Measurements from ENCODE around the gene ALKBH7. TPM values are rescaled to one million over a fixed set of nuclear protein-coding genes. Genes with fewer than 3 reads are reported as not detected.

Gene ALKBH7
- total and polyA plus RNA-seq, 10 of the 15 experiments (the other 5 are each of a cell fraction or from before 2014, with no cell fraction given): 0.31 to 82.5 (median 37.6) TPM

- H3K79me2 ChIP-seq (ENCODE audit: control insufficient read depth, insufficient read depth, low read length): no peaks in the 10 kb centered on the region; the same call in 1 of the 2 replicates
- FAIRE-seq: no peak
- H3K9ac ChIP-seq (ENCODE audit: control insufficient read depth, insufficient read depth, low read length): no peak overlapping the region
- WGBS (ENCODE audit: insufficient coverage, insufficient replicate concordance, low lambda C conversion rate, missing lambda C conversion rate): 95% methylated on average over 32 of the region's 42 CpGs
- H3K27me3 ChIP-seq (replicated peaks in 1 of 2; ENCODE audit: control insufficient read depth in 2 of 2, insufficient read depth in 2 of 2, low read length in 1 of 2): no peaks in the 10 kb centered on the region
- ChIA-PET RAD21 (ENCODE audit: unreplicated experiment) (no interaction called here), SMC1A (ENCODE audit: uncharacterized antibody, unreplicated experiment) (no interaction called here), POLR2A (no interaction called here), CTCF (no interaction called here)
- H2AFZ ChIP-seq (ENCODE audit: control insufficient read depth, low read depth, low read length): no peak overlapping the region
- TSS peak; percentile 60 for BruUV-seq (replicated peaks)
- no peak overlapping the region for H3K4me2 ChIP-seq (ENCODE audit: control insufficient read depth, insufficient read depth)
- no peaks in the 10 kb centered on the region for H3K4me1 ChIP-seq (ENCODE audit: control insufficient read depth, insufficient read depth, low read length)
- in situ Hi-C loops (cut with MboI) (no loop called here), intact Hi-C loops (cut with micrococcal nuclease; ENCODE audit: unreplicated experiment) (no loop called here)
- H3K36me3 ChIP-seq (ENCODE audit: control insufficient read depth in 2 of 2, insufficient read depth in 2 of 2, low read length in 1 of 2): peaks cover 15 to 38% of the 10 kb centered on the region in 2 experiments; a peak in 3 of 4 replicates
- no peak overlapping the region for H3K4me3 ChIP-seq
- no peak for DNase-seq (ENCODE audit: low read depth, low spot score)
- H4K20me1 ChIP-seq (ENCODE audit: control insufficient read depth, insufficient read depth): no peaks in the 10 kb centered on the region
- H3K9me3 ChIP-seq (replicated peaks; ENCODE audit: control insufficient read depth, insufficient read depth, low read length): no peaks in the 10 kb centered on the region
- ATAC-seq: no peak
- no peak overlapping the region for H3K27ac ChIP-seq (ENCODE audit: control insufficient read depth, insufficient read depth)
- TF ChIP-seq, protein P1, sequence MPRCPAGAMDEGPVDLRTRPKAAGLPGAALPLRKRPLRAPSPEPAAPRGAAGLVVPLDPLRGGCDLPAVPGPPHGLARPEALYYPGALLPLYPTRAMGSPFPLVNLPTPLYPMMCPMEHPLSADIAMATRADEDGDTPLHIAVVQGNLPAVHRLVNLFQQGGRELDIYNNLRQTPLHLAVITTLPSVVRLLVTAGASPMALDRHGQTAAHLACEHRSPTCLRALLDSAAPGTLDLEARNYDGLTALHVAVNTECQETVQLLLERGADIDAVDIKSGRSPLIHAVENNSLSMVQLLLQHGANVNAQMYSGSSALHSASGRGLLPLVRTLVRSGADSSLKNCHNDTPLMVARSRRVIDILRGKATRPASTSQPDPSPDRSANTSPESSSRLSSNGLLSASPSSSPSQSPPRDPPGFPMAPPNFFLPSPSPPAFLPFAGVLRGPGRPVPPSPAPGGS (IDR thresholded peaks at IDR 0.05; ENCODE audit: borderline replicate concordance, insufficient read depth, low read depth, low read length, poor library complexity, severe bottlenecking): no peak
- TF ChIP-seq FOS (IDR thresholded peaks at IDR 0.05; ENCODE audit: borderline replicate concordance, extremely low read depth, insufficient read length) (no peak), PBX3 (IDR thresholded peaks at IDR 0.05; ENCODE audit: insufficient replicate concordance, low read depth, low read length) (no peak), HDAC2 (IDR thresholded peaks at IDR 0.05) (no peak), POU2F2 (IDR thresholded peaks at IDR 0.05; ENCODE audit: borderline replicate concordance, low read depth, low read length) (no peak), YY1 (IDR thresholded peaks at IDR 0.05; ENCODE audit: low read depth, low read length) (no peak), MEF2B (IDR thresholded peaks at IDR 0.05; ENCODE audit: partially characterized antibody, poor library complexity, severe bottlenecking) (no peak), KLF5 (IDR thresholded peaks at IDR 0.05; ENCODE audit: partially characterized antibody) (no peak), BCL11A (IDR thresholded peaks at IDR 0.05; ENCODE audit: low read depth, low read length) (no peak), ZNF384 (IDR thresholded peaks at IDR 0.05; ENCODE audit: borderline replicate concordance, low read depth, low read length) (no peak), HCFC1 (IDR thresholded peaks at IDR 0.05; ENCODE audit: low read length) (no peak), CBFB (IDR thresholded peaks at IDR 0.05; ENCODE audit: low read depth) (no peak), RELB (IDR thresholded peaks at IDR 0.05; ENCODE audit: low read depth) (no peak), RAD51 (IDR thresholded peaks at IDR 0.05) (no peak), MEF2A (IDR thresholded peaks at IDR 0.05; ENCODE audit: insufficient read depth, low read depth, low read length) (no peak)
- TF ChIP-seq, protein P2, sequence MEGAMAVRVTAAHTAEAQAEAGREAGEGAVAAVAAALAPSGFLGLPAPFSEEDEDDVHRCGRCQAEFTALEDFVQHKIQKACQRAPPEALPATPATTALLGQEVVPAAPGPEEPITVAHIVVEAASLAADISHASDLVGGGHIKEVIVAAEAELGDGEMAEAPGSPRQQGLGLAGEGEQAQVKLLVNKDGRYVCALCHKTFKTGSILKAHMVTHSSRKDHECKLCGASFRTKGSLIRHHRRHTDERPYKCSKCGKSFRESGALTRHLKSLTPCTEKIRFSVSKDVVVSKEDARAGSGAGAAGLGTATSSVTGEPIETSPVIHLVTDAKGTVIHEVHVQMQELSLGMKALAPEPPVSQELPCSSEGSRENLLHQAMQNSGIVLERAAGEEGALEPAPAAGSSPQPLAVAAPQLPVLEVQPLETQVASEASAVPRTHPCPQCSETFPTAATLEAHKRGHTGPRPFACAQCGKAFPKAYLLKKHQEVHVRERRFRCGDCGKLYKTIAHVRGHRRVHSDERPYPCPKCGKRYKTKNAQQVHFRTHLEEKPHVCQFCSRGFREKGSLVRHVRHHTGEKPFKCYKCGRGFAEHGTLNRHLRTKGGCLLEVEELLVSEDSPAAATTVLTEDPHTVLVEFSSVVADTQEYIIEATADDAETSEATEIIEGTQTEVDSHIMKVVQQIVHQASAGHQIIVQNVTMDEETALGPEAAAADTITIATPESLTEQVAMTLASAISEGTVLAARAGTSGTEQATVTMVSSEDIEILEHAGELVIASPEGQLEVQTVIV (IDR thresholded peaks at IDR 0.05; ENCODE audit: borderline replicate concordance, partially characterized antibody): no peak
Observed at GRCh38 chr19:6413721-6414643, 41.4 kb downstream of the ALKBH7 start.

Measured in GM12878 (cell line).